ENCODE measurements around the gene GAD1.

The GAD1 gene

DNA sequence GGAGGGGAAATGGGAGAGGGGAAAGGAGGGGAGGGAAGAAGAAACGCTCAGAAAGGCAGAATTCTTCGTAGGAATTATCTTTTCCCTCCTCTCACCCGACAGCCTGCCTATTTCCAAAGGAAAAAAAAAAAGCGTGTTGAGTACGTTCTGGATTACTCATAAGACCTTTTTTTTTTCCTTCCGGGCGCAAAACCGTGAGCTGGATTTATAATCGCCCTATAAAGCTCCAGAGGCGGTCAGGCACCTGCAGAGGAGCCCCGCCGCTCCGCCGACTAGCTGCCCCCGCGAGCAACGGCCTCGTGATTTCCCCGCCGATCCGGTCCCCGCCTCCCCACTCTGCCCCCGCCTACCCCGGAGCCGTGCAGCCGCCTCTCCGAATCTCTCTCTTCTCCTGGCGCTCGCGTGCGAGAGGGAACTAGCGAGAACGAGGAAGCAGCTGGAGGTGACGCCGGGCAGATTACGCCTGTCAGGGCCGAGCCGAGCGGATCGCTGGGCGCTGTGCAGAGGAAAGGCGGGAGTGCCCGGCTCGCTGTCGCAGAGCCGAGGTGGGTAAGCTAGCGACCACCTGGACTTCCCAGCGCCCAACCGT is at the start of gene GAD1:
Gene GAD1, plus strand, starts transcription at position 384 of the 589 bp plus-strand sequence. CDS start 1,705 bp downstream, outside the sequence.
- Histone ChIP-seq H3K9me3 (ENCODE audit: severe bottlenecking) (no peaks in the 10 kb centered on the region), H3K4me3 (ENCODE audit: low read depth, low read length) (peak within 1 kb of the TSS; percentile 87), H3K27ac (peak within 1 kb of the TSS; percentile 75), H3K36me3 (no peaks in the 10 kb centered on the region; the same call in 1 of the 2 replicates), H3K27me3 (ENCODE audit: insufficient read depth, low read depth, severe bottlenecking) (no peaks in the 10 kb centered on the region)
- TF ChIP-seq, protein P1, sequence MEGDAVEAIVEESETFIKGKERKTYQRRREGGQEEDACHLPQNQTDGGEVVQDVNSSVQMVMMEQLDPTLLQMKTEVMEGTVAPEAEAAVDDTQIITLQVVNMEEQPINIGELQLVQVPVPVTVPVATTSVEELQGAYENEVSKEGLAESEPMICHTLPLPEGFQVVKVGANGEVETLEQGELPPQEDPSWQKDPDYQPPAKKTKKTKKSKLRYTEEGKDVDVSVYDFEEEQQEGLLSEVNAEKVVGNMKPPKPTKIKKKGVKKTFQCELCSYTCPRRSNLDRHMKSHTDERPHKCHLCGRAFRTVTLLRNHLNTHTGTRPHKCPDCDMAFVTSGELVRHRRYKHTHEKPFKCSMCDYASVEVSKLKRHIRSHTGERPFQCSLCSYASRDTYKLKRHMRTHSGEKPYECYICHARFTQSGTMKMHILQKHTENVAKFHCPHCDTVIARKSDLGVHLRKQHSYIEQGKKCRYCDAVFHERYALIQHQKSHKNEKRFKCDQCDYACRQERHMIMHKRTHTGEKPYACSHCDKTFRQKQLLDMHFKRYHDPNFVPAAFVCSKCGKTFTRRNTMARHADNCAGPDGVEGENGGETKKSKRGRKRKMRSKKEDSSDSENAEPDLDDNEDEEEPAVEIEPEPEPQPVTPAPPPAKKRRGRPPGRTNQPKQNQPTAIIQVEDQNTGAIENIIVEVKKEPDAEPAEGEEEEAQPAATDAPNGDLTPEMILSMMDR (IDR thresholded peaks at IDR 0.05; ENCODE audit: low read depth, low read length), result no peak
- peak; percentile 90 for DNase-seq

DNA sequence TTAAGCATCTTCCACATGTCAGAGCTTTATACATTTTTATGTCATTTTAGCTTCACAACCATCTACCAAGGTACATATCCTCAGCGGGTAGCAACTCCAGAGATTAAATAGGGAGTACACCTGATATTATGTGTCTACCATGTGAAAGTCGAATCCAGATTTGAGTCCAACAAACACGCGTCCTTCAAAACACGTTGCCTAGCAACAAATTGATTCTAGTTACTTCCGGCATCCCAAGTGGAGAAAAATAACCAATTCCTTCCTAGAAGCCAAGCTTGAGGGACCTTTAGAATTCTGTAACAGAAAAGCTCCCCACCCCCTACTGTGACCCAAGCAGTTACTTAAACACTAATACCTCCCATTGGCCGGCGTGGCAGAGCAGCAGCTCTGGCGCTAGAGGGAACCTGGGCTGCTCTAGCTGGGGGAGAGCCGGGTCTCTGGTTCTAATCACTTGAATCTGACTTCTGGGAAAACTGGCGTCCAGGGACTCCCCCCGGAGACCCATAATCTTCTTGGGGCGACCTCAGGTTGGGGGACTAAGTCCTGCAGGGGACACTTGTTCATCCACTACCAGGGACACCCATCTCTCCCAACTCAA is 46.6 kb upstream of the GAD1 start, which contains the start of gene ERICH2:
Gene ERICH2, plus strand, starts transcription at position 371 of the 598 bp plus-strand sequence. CDS start 304 bp downstream, outside the sequence.
- H3K27ac ChIP-seq, result peak within 1 kb of the TSS; percentile 80
- peak; percentile 79 for DNase-seq

DNA sequence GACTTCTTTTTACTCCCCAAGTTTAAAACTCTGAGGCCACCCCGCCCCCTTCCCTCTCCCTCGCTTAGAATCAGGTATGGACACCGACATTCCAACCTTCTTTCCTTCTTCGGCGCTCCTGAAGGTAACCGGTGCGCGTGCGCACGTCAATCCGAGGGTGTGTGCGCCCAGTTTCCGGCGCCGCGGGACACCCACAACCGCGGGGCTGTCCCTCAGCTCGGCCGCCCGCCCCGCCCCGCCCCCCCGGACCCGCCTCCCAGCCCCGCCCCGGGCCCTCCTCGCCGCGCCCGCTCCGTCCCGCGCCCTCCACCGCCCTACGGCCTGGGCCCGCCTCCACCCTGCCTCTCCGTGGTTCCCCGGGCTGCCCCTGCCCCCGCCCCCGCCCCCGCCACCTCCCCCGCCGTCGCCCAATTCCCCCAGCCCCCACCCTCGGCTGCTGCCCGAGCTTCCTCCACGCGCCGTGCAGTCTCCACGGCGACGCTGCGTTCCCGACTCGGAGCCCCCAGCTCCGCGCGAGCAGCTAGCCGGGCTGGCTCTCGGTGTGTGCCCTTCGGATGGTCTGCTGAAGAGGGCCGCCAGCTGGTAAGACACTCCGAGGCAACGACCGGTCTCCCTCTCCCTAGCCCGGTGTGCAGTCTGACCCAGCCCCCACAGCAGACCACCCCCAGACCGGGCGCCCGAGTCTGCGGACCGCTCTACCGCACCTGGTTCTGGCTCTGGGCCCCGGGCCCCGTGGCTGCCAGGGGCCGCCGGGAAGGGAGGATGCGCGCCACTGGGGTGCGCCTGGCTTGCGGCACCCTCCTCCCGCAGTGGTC is 45.9 kb upstream of the GAD1 start:
- TF ChIP-seq, protein P1 (IDR thresholded peaks at IDR 0.05; ENCODE audit: low read depth, low read length), result 0 out of 2 replicates have a peak, but pooled peaks have one; percentile 9
- Histone ChIP-seq H3K27ac (peak overlapping the region; percentile 80), H3K36me3 (no peaks in the 10 kb centered on the region), H3K27me3 (ENCODE audit: insufficient read depth, low read depth, severe bottlenecking) (no peaks in the 10 kb centered on the region), H3K9me3 (ENCODE audit: severe bottlenecking) (no peaks in the 10 kb centered on the region), H3K4me3 (ENCODE audit: low read depth, low read length) (peak overlapping the region; percentile 96)
- peak; percentile 84 for DNase-seq

More for the DNA sequence above, 46.6 kb upstream of the GAD1 start, which contains the start of gene ERICH2:
- no peaks in the 10 kb centered on the region for H3K27me3 ChIP-seq (ENCODE audit: insufficient read depth, low read depth, severe bottlenecking)
- TF ChIP-seq, protein P1 (IDR thresholded peaks at IDR 0.05; ENCODE audit: low read depth, low read length), result no peak
- H3K36me3 ChIP-seq, result no peaks in the 10 kb centered on the region
- H3K4me3 ChIP-seq (ENCODE audit: low read depth, low read length), result peak within 1 kb of the TSS; percentile 96
- H3K9me3 ChIP-seq (ENCODE audit: severe bottlenecking), result no peaks in the 10 kb centered on the region

DNA sequence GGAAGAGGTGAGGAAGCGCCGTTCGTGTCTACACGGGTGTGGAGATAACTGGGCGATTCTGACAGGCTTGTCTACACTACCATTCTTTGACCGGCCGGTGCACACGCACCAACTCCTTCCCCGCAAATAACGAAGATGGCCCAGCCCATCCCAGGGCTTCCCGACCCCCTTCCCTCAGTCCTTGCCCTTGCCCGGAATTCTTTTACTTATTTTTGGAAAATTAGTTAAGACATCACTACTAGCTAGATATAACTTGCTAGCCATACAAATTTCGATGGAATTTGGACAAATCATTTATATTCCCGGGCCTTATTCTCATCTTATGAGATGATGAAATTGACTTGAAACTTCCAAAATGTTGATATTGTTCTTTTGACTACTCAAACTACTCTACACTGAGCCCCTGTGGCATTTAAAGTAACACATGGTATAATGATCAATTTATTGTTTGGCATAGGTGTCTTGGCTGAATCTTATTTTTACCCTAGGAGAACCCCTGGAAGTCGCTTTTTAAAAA is 45.2 kb upstream of the GAD1 start:
- Histone ChIP-seq H3K4me3 (ENCODE audit: low read depth, low read length) (peak overlapping the region; percentile 80), H3K27ac (peak overlapping the region; percentile 78; the same call in 1 of the 2 replicates)
- TF ChIP-seq, protein P1 (IDR thresholded peaks at IDR 0.05; ENCODE audit: low read depth, low read length), result no peak

DNA sequence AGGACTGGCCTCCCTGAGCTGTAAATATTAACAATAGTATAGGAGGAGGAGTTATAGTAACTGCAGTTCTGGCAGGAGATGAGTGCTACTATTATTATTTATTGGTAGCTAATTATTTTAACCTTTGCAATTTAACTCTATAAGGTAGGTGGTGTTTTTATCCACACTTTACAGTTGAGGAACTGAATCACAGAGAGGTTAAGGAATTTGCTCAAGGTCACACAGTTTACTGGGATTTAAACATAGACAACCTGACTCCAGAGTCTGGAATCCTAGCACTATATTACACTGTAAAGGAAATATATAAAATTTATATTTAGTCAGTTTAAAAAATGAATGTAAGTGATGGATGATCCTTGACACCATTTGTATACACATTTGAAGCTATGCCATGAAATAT is 44.4 kb upstream of the GAD1 start:
- no peak overlapping the region for H3K27ac ChIP-seq
- no peak for DNase-seq
- no peaks in the 10 kb centered on the region for H3K9me3 ChIP-seq (ENCODE audit: severe bottlenecking)
- TF ChIP-seq, protein P1 (IDR thresholded peaks at IDR 0.05; ENCODE audit: low read depth, low read length), result no peak
- H3K4me3 ChIP-seq (ENCODE audit: low read depth, low read length), result no peak overlapping the region
- H3K36me3 ChIP-seq, result no peaks in the 10 kb centered on the region
- H3K27me3 ChIP-seq (ENCODE audit: insufficient read depth, low read depth, severe bottlenecking), result no peaks in the 10 kb centered on the region

More for the DNA sequence above, 45.2 kb upstream of the GAD1 start:
- H3K36me3 ChIP-seq, result no peaks in the 10 kb centered on the region
- no peak for DNase-seq
- H3K27me3 ChIP-seq (ENCODE audit: insufficient read depth, low read depth, severe bottlenecking), result no peaks in the 10 kb centered on the region
- no peaks in the 10 kb centered on the region for H3K9me3 ChIP-seq (ENCODE audit: severe bottlenecking)

Data from WERI-Rb-1 (cell line).